NCI-H1436 (cell line): Measurements from ENCODE around the gene GBP1.
"Not testable (repeated sequence)": the region's sequence is repeated elsewhere in the genome, so short reads cannot be mapped to it uniquely, and the experiment has no call there.

Experiments used
- DNase-seq: peaks from one replicate; lab custom pipeline; 2025; lab: John Stamatoyannopoulos, UW

Gene GBP1

GRCh38 chr1:89065079-89065868 is at the start of gene GBP1:
Gene GBP1 (minus strand): TSS chr1:89065208. CDS start chr1:89063234, 1,974 bp downstream.
- no peak for DNase-seq

- DNase-seq = no peak
These were observed 49.7 kb upstream of the GBP1 start for GRCh38 chr1:89114662-89115061.

- no peak for DNase-seq
These were observed 48.0 kb upstream of the GBP1 start for GRCh38 chr1:89112871-89113613.

GRCh38 chr1:89104687-89105086 is 39.7 kb upstream of the GBP1 start:
- DNase-seq = no peak

- no peak for DNase-seq
These were observed 39.1 kb upstream of the GBP1 start for GRCh38 chr1:89104147-89104546.

GRCh38 chr1:89102021-89102420 is 37.0 kb upstream of the GBP1 start:
- DNase-seq = no peak

- no peak for DNase-seq
These were observed 35.4 kb upstream of the GBP1 start for GRCh38 chr1:89100412-89100811.

- DNase-seq = no peak
These were observed 33.8 kb upstream of the GBP1 start for GRCh38 chr1:89098857-89099256.

- DNase-seq = no peak
These were observed 30.7 kb upstream of the GBP1 start for GRCh38 chr1:89095737-89096136.

- no peak for DNase-seq
These were observed 25.0 kb upstream of the GBP1 start for GRCh38 chr1:89089962-89090361.

- DNase-seq = no peak
These were observed 23.6 kb upstream of the GBP1 start for GRCh38 chr1:89088572-89088971.

GRCh38 chr1:89087241-89087640 is 22.2 kb upstream of the GBP1 start:
- DNase-seq = no peak

GRCh38 chr1:89085781-89086180 is 20.8 kb upstream of the GBP1 start:
- DNase-seq = peak; percentile 15

- no peak for DNase-seq
These were observed 16.0 kb upstream of the GBP1 start for GRCh38 chr1:89081005-89081404.

- not testable (repeated sequence) for DNase-seq
These were observed 15.1 kb upstream of the GBP1 start for GRCh38 chr1:89080068-89080467.

- not testable (repeated sequence) for DNase-seq
These were observed 7.6 kb upstream of the GBP1 start for GRCh38 chr1:89072466-89073065.

- DNase-seq = no peak
These were observed 5.5 kb upstream of the GBP1 start for GRCh38 chr1:89070509-89070908.

GRCh38 chr1:89069951-89070350 is 4.9 kb upstream of the GBP1 start:
- no peak for DNase-seq

- DNase-seq = no peak
These were observed 3.3 kb upstream of the GBP1 start for GRCh38 chr1:89068291-89068690.

- DNase-seq = no peak
These were observed 376 bp downstream of the GBP1 start for GRCh38 chr1:89064632-89065031.

- DNase-seq = no peak
These were observed 1.9 kb downstream of the GBP1 start for GRCh38 chr1:89063094-89063493.

- no peak for DNase-seq
These were observed 4.9 kb downstream of the GBP1 start for GRCh38 chr1:89060091-89060490.

GRCh38 chr1:89051955-89052312 is 13.1 kb downstream of the GBP1 start:
- no peak for DNase-seq
